Lung (tissue), 12 donors: ENCODE data around the gene SERPING1. TPM values are rescaled to one million over a fixed set of nuclear protein-coding genes. Genes with fewer than 3 reads are reported as not detected.
A peak's percentile ranks its signal among the peaks of the same experiment; 100 is the strongest.

Source experiments
- ATAC-seq: fragments of 200-7000 bp; cut with Tn5 transposase; one replicate; pipeline ENCODE4 v1.9.1; 2020; ENCODE audit warnings: moderate number of reproducible peaks; ENCODE audit not compliant: insufficient read depth, low FRiP score
- DNase-seq, 3 donors: peaks; one replicate each; pipeline ENCODE4 v3.0.0-alpha.2; 2013 to 2017
- H3K27ac ChIP-seq, 2 donors: one replicate each; pipeline ENCODE4 v1.5.1; 2013; ENCODE audit warnings: mild to moderate bottlenecking in 2 of 2, moderate library complexity in 2 of 2, control low read depth in 1 of 2, inconsistent platforms in 1 of 2, low read depth in 1 of 2, low read length in 1 of 2
- H3K27me3 ChIP-seq, 3 donors: one replicate each; pipeline ENCODE4 v1.5.1; 2013; ENCODE audit warnings: low read length in 2 of 3; ENCODE audit not compliant: control insufficient read depth in 3 of 3, insufficient read depth in 3 of 3
- H3K36me3 ChIP-seq, 4 donors: one replicate each; pipeline ENCODE4 v1.5.1; 2013; ENCODE audit warnings: low read length in 4 of 4, mild to moderate bottlenecking in 1 of 4, moderate library complexity in 1 of 4; ENCODE audit not compliant: control insufficient read depth in 4 of 4, insufficient read depth in 4 of 4
- H3K4me1 ChIP-seq, 5 donors: one replicate each; pipeline ENCODE4 v1.5.1; 2013; ENCODE audit warnings: low read length in 5 of 5, mild to moderate bottlenecking in 2 of 5, moderate library complexity in 1 of 5; ENCODE audit not compliant: control insufficient read depth in 5 of 5, insufficient read depth in 5 of 5
- H3K4me3 ChIP-seq: one replicate; pipeline ENCODE4 v1.5.1; 2013; ENCODE audit warnings: mild to moderate bottlenecking, control low read depth, moderate library complexity
- H3K9ac ChIP-seq, 2 donors: one replicate each; pipeline ENCODE4 v1.5.1; 2013; ENCODE audit warnings: low read length in 2 of 2, control low read depth in 1 of 2; ENCODE audit not compliant: insufficient read depth in 1 of 2
- H3K9me3 ChIP-seq, 4 donors: one replicate each; pipeline ENCODE4 v1.5.1; 2013; ENCODE audit warnings: low read length in 3 of 4, mild to moderate bottlenecking in 1 of 4, moderate library complexity in 1 of 4; ENCODE audit not compliant: control insufficient read depth in 4 of 4, insufficient read depth in 3 of 4
- WGBS, 2 donors: extraction: QIAGEN DNeasy Blood & Tissue Kit; methylation state at CpG; one replicate each; pipeline ENCODE4 v1.1.7; 2013; 5-methylcytosine and 5-hydroxymethylcytosine counted together
- polyA plus RNA-seq, 2 donors: library from polyadenylated mRNA; stranded (reverse); fragments of 200-250 nt; gene quantifications; one replicate each; pipeline ENCODE4 v1.2.1, GENCODE V29; 2013
- total RNA-seq, 2 donors: library from RNA; depleted of rRNA in 1 of 2; stranded (reverse); fragments of >200 nt in 1 of 2; gene quantifications; one replicate each; pipeline ENCODE4 v1.2.1, GENCODE V29; 2014 to 2021
- TF ChIP-seq, protein P1 (sequence below): IDR thresholded peaks from 2 replicates; pipeline ENCODE4 v1.5.1; 2012; ENCODE audit warnings: mild to moderate bottlenecking; ENCODE audit errors: control extremely low read depth, extremely low read depth
- donor health status: control.
- donor health status: control.
- donor health status: Bipolar disorder and iron deficiency.
- donor health status: healthy.
- donor health status: DM: yes; HTN: yes; CAD: no.

SERPING1 gene
- total and polyA plus RNA-seq, 4 donors, result 102 to 418 (median 310) TPM

- H3K27ac ChIP-seq, result no peak overlapping the region
- no peaks in the 10 kb centered on the region for H3K27me3 ChIP-seq
- no peak for ATAC-seq
- TF ChIP-seq, protein P1, sequence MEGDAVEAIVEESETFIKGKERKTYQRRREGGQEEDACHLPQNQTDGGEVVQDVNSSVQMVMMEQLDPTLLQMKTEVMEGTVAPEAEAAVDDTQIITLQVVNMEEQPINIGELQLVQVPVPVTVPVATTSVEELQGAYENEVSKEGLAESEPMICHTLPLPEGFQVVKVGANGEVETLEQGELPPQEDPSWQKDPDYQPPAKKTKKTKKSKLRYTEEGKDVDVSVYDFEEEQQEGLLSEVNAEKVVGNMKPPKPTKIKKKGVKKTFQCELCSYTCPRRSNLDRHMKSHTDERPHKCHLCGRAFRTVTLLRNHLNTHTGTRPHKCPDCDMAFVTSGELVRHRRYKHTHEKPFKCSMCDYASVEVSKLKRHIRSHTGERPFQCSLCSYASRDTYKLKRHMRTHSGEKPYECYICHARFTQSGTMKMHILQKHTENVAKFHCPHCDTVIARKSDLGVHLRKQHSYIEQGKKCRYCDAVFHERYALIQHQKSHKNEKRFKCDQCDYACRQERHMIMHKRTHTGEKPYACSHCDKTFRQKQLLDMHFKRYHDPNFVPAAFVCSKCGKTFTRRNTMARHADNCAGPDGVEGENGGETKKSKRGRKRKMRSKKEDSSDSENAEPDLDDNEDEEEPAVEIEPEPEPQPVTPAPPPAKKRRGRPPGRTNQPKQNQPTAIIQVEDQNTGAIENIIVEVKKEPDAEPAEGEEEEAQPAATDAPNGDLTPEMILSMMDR, result no peak
- no peaks in the 10 kb centered on the region for H3K36me3 ChIP-seq
- DNase-seq, result no peak
- peaks cover 0 to 35% (median 15%) of the 10 kb centered on the region in 5 donors for H3K4me1 ChIP-seq
- WGBS, 2 donors, result 66 to 72% methylated on average over 3 of the region's 3 CpGs
- no peaks in the 10 kb centered on the region for H3K9me3 ChIP-seq
- H3K9ac ChIP-seq, result peak overlapping the region in 1 of 2 donors; percentile 20
- no peak overlapping the region for H3K4me3 ChIP-seq
Observed at GRCh38 chr11:57652662-57653061, 55.2 kb downstream of the SERPING1 start.

GRCh38 chr11:57653163-57653562 lies 55.7 kb downstream of the SERPING1 start:
- Histone ChIP-seq H3K27me3 (no peaks in the 10 kb centered on the region), H3K9me3 (no peaks in the 10 kb centered on the region), H3K27ac (no peak overlapping the region), H3K4me3 (no peak overlapping the region), H3K36me3 (no peaks in the 10 kb centered on the region), H3K4me1 (peaks cover 0 to 32% (median 10%) of the 10 kb centered on the region in 5 donors), H3K9ac (peak overlapping the region in 1 of 2 donors; percentile 20)
- TF ChIP-seq, protein P1, result no peak
- 31 to 35% methylated on average over 3 of the region's 3 CpGs for WGBS, 2 donors
- DNase-seq, result no peak
- no peak for ATAC-seq

DNA sequence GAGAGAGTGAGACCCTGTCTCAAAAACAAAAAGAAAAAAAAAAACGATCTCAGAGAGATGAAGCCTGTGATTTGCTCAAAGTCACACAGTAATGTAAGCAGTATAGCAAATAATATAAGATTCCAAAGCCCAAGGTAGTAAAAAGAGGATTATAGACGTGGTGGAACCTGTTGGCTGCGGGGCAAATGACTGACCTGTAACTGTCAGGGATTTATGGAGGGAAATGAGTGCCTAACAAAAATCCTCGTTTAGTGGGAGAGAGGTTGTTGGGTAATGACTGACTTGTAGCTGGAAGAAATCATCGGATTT lies 59.4 kb downstream of the SERPING1 start:
- Histone ChIP-seq H3K9me3 (no peaks in the 10 kb centered on the region), H3K27ac (peak overlapping the region; percentile 82 to 92), H3K27me3 (no peaks in the 10 kb centered on the region), H3K4me1 (peaks cover 0 to 14% (median 2%) of the 10 kb centered on the region in 5 donors), H3K4me3 (no peak overlapping the region), H3K9ac (peak overlapping the region; percentile 47 to 83), H3K36me3 (peaks cover 11 to 18% (median 15%) of the 10 kb centered on the region in 4 donors)
- no peak for DNase-seq
- ATAC-seq, result no peak
- 22 to 24% methylated on average over 5 of the region's 5 CpGs for whole genome bisulfite sequencing, 2 donors
- TF ChIP-seq, protein P1, result no peak
